ENCODE data around the gene LRAT. TPM values are rescaled to one million over a fixed set of nuclear protein-coding genes. Genes with fewer than 3 reads are reported as not detected.

LRAT gene
- total RNA-seq, 1 experiment from 2014 or later: 20.4 TPM

GRCh38 chr4:154719087-154719486, 24.7 kb upstream of the LRAT start:
- no peak overlapping the region for H3K4me3 Mint-ChIP-seq
- H3K27me3 Mint-ChIP-seq (ENCODE audit: low read depth): peaks cover 6% of the 10 kb centered on the region
- no peak overlapping the region for H3T11ph ChIP-seq (ENCODE audit: low read length)
- no peak overlapping the region for H3K27ac Mint-ChIP-seq
- H3K9me3 ChIP-seq (ENCODE audit: control insufficient read depth, low read depth, low read length): no peaks in the 10 kb centered on the region
- H3K36me3 Mint-ChIP-seq (ENCODE audit: insufficient read depth in 1 of 3, low read depth in 3 of 3): no peaks in the 10 kb centered on the region
- no peaks in the 10 kb centered on the region for H3K79me1 ChIP-seq (ENCODE audit: insufficient read depth, low read depth, low read length, poor library complexity, severe bottlenecking)
- no peak overlapping the region for H2BK120ac ChIP-seq (ENCODE audit: low read depth, low read length, poor library complexity, severe bottlenecking)
- H3K4me1 Mint-ChIP-seq: peaks cover 29 to 30% of the 10 kb centered on the region in 2 experiments
- H4K20me1 ChIP-seq (ENCODE audit: control insufficient read depth, insufficient read depth, insufficient read length): no peaks in the 10 kb centered on the region
- TF ChIP-seq CTCF (conservative IDR thresholded peaks at IDR 0.05): no peak
- no peak overlapping the region for H4K8ac ChIP-seq (replicated peaks; ENCODE audit: insufficient read length, low read depth, low read length)
- H2AFZ ChIP-seq (ENCODE audit: low read length): no peak overlapping the region
- DNase-seq: no peak
- no peaks in the 10 kb centered on the region for H3K79me2 ChIP-seq (ENCODE audit: insufficient read depth, low read length)
- no peak overlapping the region for H2BK5ac ChIP-seq (ENCODE audit: insufficient read length, low read length)
- no peak overlapping the region for H3K23ac ChIP-seq (ENCODE audit: insufficient read length, low read depth, low read length)
- no peaks in the 10 kb centered on the region; the same call in 1 of the 2 replicates for H3K27me3 ChIP-seq (ENCODE audit: insufficient read depth, low read length)
- peaks cover 3% of the 10 kb centered on the region; the same call in 1 of the 2 replicates for H3K4me1 ChIP-seq (ENCODE audit: insufficient read depth, low read length)
- WGBS (ENCODE audit: extremely low coverage, insufficient read length, low lambda C conversion rate): no CpG with 5 or more reads among the region's 4 CpGs
- H2BK20ac ChIP-seq (ENCODE audit: low read depth, low read length, poor library complexity, severe bottlenecking): no peak overlapping the region
- no peak overlapping the region for H3K14ac ChIP-seq (ENCODE audit: insufficient read depth, low read length)
- H2BK15ac ChIP-seq (ENCODE audit: low read depth, low read length): no peak overlapping the region
- H2AK5ac ChIP-seq (ENCODE audit: insufficient read length, low read length): no peak overlapping the region
- H3K23me2 ChIP-seq (ENCODE audit: insufficient read length, low read depth, low read length, poor library complexity, severe bottlenecking): no peaks in the 10 kb centered on the region
- H3K4ac ChIP-seq (ENCODE audit: low read depth, low read length): no peak overlapping the region
- no peak overlapping the region for H3K4me2 ChIP-seq (ENCODE audit: insufficient read depth, insufficient read length, low read length)
- H3K9ac ChIP-seq (ENCODE audit: extremely low read depth, insufficient read length, low read length): no peak overlapping the region
- no peaks in the 10 kb centered on the region for H3K9me3 Mint-ChIP-seq
- no peak overlapping the region for H4K5ac ChIP-seq (ENCODE audit: insufficient read length, low read depth, low read length)
- H3K56ac ChIP-seq (ENCODE audit: insufficient read length, low read depth, low read length): no peak overlapping the region
- H3K27ac ChIP-seq (ENCODE audit: insufficient read length, low read depth, low read length): no peak overlapping the region
- H4K91ac ChIP-seq (ENCODE audit: insufficient read length, low read depth, low read length): no peak overlapping the region
- H3K18ac ChIP-seq (ENCODE audit: insufficient read length, low read depth, low read length): no peak overlapping the region
- no peak overlapping the region for H2BK12ac ChIP-seq (ENCODE audit: insufficient read length, low read depth, low read length)
